ENCODE data around the gene GSS.

The GSS gene

DNA sequence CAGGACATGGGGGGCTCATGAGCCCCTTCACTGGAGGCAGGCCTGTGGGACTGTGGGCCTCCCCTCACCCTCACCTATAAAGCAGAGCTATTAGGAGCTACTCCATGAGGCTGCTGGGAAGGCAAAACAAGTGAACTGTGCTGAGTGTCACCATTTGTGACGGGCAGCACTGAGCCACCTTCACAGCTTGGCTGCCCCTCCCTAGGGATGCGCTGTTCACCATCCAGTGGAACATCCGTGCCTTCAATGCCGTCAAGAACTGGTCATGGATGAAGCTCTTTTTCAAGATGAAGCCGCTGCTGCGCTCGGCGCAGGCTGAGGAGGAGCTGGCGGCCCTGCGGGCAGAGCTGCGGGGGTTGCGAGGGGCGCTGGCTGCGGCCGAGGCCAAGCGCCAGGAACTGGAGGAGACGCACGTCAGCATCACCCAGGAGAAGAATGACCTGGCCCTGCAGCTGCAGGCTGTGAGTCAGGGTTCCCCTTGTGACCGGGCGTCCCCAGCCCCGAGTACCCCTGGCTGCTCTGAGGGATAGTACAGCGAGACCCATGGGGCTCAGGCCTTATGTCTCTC, 38.4 kb upstream of the GSS start:
- no peak for DNase-seq (ENCODE audit: extremely low read depth in 1 of 2, low read depth in 1 of 2)

DNA sequence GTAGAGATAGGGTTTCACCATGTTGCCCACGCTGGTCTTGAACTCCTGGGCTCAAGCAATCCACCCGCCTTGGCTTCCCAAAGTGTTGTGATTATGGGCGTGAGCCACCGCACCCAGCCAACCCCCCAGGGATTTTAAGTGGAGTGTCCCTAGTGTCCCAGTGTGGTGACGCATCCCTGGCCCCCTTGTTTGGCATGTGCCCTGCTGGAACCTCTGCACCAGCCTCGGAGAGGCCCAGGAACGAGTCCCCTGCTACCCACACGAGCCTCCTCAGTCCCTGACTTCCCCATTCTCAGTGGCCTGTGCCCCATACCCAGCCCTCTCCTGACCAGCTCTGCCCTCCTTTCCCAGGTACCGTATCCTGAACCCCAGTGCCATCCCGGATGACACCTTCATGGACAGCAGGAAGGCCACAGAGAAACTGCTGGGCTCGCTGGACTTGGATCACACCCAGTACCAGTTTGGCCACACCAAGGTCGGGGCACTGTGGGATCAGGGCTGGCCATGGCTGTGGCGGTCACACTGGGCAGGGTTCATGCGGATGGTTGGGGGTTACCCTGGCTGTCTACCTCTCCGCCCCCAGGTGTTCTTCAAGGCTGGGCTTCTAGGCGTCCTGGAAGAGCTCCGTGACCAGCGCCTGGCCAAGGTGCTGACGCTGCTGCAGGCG, 37.3 kb upstream of the GSS start:
- DNase-seq (ENCODE audit: extremely low read depth in 1 of 2, low read depth in 1 of 2), result no peak

DNA sequence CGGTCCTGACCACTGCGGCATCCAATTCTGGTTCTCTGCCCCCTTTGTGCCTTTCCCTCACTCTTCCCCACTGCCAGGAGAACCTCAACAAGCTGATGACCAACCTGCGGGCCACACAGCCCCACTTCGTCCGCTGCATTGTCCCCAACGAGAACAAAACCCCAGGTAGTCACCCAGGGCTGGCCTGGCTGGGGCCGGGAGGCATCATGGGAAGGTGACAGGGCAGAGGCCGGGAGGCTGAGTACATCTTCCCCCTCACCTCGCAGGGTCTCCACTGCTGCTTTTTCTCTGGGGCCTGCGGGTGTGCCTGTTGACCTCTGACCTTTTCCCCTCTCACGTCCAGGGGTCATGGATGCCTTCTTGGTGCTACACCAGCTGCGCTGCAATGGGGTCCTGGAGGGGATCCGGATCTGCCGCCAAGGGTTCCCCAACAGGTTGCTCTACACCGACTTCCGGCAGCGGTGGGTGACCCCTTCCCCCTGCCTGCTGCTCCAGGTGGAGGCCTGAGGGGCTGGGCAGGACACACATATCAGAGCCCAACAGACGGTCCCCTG, 35.1 kb upstream of the GSS start:
- no peak for DNase-seq (ENCODE audit: extremely low read depth in 1 of 2, low read depth in 1 of 2)

DNA sequence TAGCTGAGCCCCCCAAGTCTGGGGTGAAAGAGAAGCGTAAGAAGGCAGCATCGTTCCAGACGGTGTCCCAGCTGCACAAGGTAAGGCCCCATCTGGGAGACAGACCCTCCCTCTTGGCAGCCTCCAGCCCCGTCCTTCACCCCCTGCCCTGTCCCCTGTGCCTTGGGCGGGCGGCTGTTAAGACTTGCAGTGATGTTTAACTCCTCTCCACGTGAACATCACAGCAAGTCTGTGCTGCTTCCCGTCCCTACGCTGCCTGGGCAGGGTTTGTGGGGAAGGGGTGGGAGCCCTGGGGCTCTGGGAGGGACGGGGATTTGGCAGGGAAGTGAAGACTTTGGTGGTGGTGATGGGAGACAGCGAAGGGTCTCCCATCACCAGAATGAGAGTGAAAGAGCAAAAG, 34.6 kb upstream of the GSS start:
- no peak for DNase-seq (ENCODE audit: extremely low read depth in 1 of 2, low read depth in 1 of 2)

DNA sequence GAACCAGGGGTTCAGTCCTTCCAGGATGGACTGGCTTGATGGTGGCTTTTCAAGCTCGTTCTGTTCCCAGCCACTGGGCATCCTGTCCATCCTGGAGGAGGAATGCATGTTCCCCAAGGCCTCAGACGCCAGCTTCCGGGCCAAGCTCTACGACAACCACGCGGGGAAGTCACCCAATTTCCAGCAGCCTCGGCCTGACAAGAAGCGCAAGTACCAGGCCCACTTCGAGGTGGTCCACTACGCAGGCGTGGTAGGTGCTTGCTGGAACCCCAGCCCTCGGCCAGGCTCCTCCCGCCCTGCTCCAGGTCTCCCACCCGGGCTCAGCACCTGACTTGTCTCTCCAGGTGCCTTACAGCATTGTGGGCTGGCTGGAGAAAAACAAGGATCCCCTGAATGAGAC, 34.1 kb upstream of the GSS start:
- DNase-seq (ENCODE audit: extremely low read depth in 1 of 2, low read depth in 1 of 2), result no peak

DNA sequence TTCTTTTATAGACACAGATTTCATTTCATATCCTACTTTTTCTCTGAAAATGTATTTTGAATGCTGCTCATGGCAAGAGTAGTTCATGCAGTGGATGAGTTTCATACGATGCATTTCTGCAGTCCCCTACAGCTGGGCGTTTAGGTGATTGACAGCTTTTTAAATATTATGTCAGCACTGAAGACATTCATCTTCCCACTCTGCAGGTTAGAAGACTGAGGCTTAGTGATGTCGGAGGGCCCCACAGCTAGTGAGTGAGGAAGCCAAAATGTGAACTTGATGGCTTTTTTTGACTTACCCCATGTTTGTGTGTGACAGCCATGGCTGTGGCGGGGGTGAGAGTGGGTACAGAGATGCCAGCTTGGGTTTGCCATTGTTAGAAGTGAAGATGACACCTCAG, 33.5 kb upstream of the GSS start:
- no peak for DNase-seq (ENCODE audit: extremely low read depth in 1 of 2, low read depth in 1 of 2)

DNA sequence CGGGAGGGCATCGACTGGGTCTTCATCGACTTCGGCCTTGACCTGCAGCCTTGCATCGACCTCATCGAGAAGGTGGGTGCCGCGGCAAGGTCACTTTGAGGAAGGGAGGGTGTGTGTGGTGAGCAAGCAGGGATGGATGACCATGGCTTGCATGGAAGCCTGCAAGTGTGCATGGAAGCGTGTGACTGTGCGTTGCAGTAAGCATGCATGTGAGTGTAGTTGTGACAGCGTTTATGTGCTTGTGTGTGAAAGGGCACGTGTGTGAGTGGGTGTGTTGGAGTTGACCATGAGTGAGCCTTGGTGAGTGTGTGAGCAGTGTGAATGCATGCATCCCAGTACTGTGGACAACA, 32.6 kb upstream of the GSS start:
- no peak for DNase-seq (ENCODE audit: extremely low read depth in 1 of 2, low read depth in 1 of 2)

DNA sequence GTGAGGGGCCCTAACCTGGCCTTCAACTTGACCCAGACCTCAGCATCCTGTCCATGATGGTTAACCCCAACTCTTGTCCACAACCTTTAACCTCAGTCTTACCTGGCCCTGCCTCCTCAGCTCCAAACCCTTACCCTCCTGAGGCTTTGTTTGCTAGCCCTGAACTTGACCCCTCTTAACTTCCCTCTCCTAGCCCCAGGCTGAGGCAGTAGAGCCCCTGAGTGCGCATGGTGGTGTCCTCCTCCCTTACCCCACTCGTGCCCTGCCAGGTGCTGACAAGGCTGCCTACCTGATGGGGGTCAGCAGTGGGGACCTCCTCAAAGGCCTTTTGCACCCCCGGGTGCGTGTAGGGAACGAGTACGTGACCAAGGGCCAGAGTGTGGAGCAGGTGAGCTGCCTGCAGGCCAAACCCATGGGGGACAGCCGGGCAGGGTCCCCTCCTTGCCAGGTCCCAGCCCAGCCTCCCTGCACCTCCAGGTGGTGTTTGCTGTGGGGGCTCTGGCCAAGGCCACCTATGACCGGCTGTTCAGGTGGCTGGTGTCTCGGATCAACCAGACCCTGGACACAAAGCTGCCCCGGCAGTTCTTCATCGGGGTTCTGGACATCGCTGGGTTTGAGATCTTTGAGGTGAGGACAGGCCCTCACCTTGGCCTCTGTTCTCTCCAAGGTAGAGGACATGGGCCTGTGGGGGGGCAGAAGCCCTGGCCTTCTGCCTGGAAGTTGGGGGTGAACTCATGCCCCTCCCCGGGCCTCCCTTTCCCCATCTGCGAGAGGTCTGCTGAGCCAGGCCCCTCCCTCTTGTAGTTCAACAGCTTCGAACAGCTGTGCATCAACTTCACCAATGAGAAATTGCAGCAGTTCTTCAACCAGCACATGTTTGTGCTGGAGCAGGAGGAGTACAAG, 31.9 kb upstream of the GSS start:
- DNase-seq (ENCODE audit: extremely low read depth in 1 of 2, low read depth in 1 of 2), result no peak

DNA sequence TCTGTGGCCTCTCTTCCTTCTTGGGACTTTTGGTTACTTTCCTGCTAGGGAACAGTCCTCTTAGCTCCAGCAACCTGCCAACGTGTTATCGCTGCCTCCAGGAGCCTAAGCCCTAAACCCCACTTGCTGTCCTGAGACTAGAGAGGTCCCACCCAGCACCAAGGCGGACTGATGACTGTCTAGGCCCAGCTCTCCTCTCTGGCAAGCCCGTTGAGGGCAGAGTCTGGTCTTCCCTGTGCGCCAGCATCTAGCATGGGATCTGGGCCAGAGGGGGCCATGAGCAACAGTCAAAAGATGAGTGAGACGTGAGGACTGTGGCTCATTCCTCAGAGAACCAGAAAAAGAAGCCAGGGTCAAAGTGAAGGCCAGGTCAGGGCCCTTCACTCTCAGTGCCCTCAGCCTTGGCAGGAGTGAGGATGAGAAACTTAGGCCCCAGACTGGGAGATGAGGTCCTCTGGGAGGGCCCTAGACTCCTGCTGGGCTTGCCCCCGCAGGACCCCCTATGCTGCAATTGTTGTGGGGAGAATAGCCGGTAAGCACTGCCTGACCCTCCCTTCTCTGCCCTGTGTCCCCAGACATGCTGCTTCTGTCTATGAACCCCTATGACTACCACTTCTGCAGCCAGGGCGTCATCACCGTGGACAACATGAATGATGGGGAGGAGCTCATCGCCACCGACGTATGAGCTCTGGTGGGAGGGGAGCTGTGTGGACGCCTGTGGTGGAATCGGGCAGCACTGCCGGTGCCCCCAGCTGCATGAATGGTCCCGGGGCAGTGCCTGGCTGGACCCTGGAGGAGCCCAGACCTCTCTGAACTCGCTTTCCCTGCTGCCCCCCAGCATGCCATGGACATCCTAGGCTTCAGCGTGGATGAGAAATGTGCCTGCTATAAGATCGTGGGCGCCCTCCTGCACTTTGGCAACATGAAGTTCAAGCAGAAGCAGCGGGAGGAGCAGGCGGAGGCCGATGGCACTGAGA, 31.0 kb upstream of the GSS start:
- no peak for DNase-seq (ENCODE audit: extremely low read depth in 1 of 2, low read depth in 1 of 2)

DNA sequence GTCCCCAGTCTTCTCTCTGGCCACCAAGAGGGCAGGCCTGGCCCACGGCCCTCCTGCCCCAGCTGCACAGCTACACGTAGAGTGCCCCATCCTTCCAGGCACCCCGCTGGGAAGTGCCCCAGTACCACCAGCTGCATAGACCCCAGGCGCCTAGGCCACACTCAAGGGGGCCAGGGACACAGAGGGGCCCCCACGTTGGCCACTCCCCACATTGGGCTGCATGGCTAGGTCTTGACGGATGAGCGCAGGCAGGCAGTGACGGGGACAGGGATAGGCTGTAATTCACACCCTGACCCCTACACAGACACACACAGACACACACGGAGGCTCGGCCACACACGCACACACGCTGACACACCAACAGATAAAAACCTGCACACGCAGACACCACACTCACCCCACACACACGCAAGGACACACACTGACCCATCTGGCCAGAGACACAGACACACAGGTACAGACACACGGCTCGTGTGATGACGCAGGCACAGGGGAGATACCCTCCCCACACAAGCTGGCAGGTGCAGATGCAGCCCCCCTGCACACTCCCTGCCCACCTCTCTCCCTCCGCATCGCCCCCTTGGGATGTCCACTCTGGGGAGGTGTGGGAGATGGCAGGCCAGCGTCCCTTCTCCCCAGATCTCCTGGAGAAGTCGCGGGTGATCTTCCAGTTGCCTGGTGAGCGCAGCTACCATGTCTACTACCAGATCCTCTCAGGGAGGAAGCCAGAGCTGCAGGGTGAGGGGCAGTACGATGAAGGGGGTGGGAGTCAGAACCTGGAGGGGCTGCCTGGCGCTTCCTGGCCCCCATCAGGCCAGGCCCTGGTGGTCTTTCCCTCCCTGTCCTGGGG, 30.1 kb upstream of the GSS start:
- no peak for DNase-seq (ENCODE audit: extremely low read depth in 1 of 2, low read depth in 1 of 2)

DNA sequence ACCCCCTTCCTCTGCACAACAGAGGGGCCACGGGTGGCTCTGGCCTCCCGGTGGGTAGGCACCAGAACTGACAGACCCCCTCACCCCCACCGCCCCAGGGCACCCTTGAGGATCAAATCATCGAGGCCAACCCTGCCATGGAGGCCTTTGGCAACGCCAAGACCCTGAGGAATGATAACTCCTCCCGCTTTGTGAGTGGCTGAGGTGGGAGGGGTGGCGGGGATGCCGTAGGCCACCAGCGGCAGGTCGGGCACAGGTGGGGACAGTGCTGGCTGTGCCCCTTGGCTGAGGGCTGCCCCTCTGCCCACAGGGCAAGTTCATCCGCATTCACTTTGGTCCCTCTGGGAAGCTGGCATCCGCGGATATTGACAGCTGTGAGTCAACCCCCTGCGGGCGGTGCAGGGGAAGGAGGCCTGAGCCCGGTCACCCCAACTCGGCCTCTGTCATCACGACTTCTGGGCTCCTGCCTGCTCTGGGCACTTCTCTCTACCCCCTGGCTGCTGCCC, 29.2 kb upstream of the GSS start:
- DNase-seq (ENCODE audit: extremely low read depth in 1 of 2, low read depth in 1 of 2), result no peak

DNA sequence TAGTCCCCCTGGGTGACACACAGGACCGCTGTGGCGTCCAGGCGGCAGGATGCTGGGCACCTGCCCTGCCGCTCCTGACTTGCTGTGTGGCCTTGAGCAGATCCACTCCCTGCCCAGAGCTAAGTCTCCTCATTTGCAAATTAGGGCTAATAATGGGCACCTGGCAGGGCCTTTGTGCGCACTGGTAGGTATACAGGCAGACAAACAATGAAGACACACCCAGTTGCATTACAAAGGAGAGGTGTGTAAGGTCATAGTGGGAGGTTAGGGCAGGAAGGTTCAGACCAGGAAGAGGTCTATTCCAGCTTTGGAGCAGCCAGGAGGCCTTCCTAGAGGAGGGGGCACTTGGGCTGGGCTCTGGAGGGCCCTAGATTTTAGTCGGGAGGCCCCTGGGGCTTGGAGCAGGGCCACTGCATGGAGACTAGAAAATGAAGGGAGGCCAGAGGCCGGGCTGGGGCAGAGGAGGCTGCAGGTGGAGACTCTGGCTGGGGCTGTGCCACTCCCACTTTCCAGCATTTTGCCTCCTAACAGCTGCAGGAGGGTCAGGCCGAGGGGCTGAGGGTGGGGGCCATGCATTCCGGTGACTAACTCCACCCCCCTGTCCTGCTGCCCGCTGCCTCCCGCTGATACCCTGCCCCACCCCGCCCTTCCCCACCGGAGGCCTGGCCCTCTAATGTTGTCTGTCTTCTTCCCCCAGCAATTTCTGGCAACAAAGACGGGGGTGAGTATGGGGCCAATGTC, 28.6 kb upstream of the GSS start:
- DNase-seq (ENCODE audit: extremely low read depth in 1 of 2, low read depth in 1 of 2), result no peak

DNA sequence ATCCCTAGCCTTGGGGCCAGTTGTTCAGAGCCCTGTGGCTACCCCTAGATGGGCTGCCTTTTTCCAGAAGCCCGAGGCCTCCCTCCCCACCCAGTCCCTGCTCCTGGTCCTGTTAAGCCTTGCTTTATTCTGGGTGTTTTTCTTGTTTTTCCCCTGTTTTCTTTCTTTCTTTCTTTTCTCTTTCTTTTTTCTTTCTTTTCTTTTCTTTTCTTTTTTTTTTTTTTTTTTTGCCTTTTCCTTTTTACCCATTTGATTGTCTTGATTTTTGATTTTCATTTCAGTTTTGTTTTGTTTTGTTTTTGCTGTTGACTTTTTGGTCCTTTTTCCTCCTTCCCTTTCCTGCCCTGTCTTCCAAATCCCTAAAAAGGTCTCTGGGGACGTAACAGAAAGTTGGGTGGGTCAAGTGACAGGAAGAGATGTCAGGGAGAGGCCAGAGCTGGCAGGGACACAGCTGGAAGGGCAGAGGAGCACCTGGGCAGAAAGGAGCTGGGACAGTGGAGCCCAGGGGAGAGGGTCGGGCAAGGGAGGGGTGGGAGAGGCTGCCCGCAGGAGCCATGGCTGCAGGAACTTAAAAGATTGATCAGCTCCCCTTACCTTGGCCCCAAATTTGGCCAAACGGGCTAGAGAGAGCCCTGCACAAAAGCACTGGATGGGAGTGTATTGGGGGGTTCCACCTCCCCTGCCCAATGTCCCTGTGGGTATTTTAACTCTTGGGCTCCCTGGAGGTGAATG, 27.6 kb upstream of the GSS start:
- DNase-seq (ENCODE audit: extremely low read depth in 1 of 2, low read depth in 1 of 2), result no peak

DNA sequence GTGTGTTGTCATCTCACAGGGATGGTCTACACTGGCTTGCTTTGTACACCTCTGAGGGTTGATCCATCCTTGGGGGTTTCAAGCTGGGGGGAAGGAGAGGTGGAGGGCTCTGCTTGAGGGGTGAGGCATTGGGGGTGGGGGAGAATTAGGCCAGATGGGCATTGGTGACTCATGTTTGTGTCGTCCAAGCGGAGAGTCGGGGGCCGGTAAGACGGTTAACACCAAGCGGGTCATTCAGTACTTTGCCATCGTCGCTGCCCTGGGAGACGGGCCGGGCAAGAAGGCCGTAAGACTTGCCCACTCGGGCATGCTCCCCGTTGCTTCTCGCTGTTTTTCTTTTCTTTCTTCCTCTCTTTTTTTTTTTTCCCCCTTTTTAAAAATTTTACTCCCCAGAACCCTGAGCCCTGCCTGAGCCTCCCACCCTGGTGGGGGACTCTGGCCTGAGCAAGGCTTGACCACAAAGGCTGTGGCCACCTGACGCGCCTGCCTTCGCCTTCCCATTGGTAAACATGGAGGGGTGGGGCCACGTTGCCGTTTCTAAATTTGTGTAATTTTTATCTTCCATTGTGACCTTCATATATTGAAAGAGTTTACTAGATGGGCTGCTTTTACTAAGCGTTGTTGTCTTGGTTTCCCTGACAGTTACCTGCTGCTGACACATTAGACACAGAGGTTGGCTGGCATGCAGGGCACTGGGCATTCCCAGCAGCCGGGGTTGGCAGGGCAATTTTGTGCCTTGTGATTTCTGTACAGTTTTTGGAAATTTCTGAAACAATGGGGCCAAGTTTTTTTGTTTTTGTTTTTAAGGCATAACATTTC, 26.9 kb upstream of the GSS start:
- no peak for DNase-seq (ENCODE audit: extremely low read depth in 1 of 2, low read depth in 1 of 2)

DNA sequence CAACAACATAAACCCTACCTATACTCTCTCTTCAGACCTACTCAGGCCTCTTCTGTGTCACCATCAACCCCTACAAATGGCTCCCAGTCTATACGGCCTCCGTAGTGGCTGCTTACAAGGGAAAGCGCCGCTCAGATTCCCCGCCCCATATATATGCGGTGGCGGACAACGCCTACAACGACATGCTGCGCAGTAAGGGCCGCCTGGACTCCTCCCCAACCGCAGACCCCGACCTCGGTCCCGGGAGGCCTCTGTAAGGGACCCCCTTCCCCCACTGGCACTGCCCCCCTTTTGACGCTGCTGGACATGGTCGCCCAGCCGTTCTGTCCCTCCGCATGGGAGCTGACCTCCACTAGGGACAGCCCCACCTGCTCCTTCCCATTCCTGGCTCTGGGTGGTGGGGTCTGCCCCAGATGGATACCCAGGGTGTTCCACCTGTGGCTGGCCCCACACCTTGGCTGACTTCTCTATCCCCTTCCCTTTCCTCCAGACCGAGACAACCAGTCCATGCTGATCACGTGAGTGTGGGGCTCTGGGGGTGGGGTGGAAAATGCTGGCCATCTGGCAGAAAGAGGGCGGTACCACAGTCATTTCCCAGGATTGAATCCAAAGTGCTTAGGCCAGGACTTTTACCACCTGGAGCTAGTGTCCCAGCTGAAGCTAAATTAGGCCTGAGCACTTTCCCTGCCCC, 25.1 kb upstream of the GSS start:
- no peak for DNase-seq (ENCODE audit: extremely low read depth in 1 of 2, low read depth in 1 of 2)

DNA sequence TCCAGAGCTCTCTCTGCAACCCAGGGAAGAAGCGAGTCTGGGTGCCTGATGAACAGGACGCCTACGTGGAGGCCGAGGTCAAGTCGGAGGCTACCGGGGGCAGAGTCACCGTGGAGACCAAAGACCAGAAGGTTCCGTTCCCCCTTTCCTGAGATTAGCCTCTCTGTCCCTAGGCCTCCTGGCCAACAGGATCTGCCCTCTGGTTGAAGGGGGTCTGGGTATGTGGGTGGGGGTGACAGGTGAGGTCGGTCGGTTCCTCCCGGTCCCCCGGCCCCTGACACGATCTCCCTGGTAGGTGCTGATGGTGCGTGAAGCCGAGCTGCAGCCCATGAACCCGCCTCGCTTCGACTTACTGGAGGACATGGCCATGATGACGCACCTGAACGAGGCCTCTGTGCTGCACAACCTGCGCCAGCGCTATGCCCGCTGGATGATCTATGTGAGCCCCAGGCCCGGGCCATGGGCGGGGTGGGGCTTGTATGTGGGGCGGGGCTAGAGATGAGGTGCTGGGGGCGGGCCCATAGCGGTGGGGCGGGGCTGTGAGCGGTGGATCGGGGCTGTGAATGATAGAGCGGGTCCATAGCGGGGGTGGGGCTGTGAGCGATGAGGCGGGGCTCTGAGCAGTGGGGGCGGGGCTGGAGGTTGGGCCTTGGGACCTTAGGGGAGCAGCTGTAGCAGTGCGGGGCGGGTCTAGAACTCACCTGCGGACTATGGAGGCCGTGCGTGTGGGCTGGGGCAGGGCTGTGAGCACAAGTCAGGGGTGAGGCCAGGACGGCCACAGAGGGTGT, 24.0 kb upstream of the GSS start:
- no peak for DNase-seq (ENCODE audit: extremely low read depth in 1 of 2, low read depth in 1 of 2)
